K562 (cell line): ENCODE data around the gene ATP6V1F. TPM values are rescaled to one million over a fixed set of nuclear protein-coding genes. Genes with fewer than 3 reads are reported as not detected.

Source experiments
- ATAC-seq: fragments of 200-7000 bp; cut with Tn5 transposase; 3 replicates; pipeline ENCODE4 v1.9.1; 2020; ENCODE audit warnings: moderate library complexity
- BruUV-seq: library from RNA; stranded (reverse); fragments of 400-500 nt; replicated peaks from 2 replicates; lab custom pipeline; 2021; lab: Mats Ljungman, UMichigan
- CTCF ChIA-PET: fragments of 300-600 bp; formaldehyde crosslinking; extraction: SDS; loops from one replicate; lab custom pipeline; 2021; ENCODE audit warnings: low intra/inter-chr PET ratio; lab: Yijun Ruan, JAX
- POLR2A ChIA-PET: fragments of 300-600, 350-650 bp; sonication (Branson Sonifier 250); formaldehyde crosslinking; extraction: SDS; loops from one replicate; lab custom pipeline; 2021; ENCODE audit warnings: antibody characterized with exemption, inconsistent platforms; lab: Yijun Ruan, JAX
- DNase-seq, 4 experiments: peaks; one replicate each; pipeline versions ENCODE4 v3.0.0 to v3.0.0-alpha.2; 2011 to 2018; ENCODE audit warnings: low spot score in 3 of 4, mixed read lengths in 3 of 4; ENCODE audit errors: extremely low read depth in 1 of 4
- FAIRE-seq: peaks from 2 replicates; lab custom pipeline; 2011; peaks lifted over from hg19 to GRCh38; lab: Jason Lieb, UNC
- H2AFZ ChIP-seq: 2 replicates; pipeline ENCODE4 v1.6.0; 2011; ENCODE audit warnings: low read depth, low read length, control low read depth, inconsistent platforms
- H3K27ac ChIP-seq: fragments of 200-600 bp; 3 replicates; pipeline ENCODE4 v1.8.0; 2011; ENCODE audit warnings: low read depth, mild to moderate bottlenecking, control low read depth, inconsistent platforms, low read length, moderate library complexity, mixed read lengths; ENCODE audit errors: extremely low read depth
- H3K27me3 ChIP-seq, 2 experiments: fragments of 300-600 bp in 1 of 2; 2 replicates in 1 of 2; 3 replicates in 1 of 2; pipeline versions ENCODE4 v1.6.0 to v1.8.0; 2011; ENCODE audit warnings: inconsistent platforms in 2 of 2, low read length in 2 of 2, mild to moderate bottlenecking in 1 of 2, mixed read lengths in 1 of 2, moderate library complexity in 1 of 2; ENCODE audit not compliant: control insufficient read depth in 2 of 2, insufficient read depth in 2 of 2
- H3K36me3 ChIP-seq: fragments of 300-600 bp; 3 replicates; pipeline ENCODE4 v1.8.0; 2011; ENCODE audit warnings: mild to moderate bottlenecking, low read length, inconsistent platforms; ENCODE audit not compliant: control insufficient read depth, insufficient read depth
- H3K4me1 ChIP-seq, 2 experiments: fragments of 200-600 bp in 1 of 2; replicated peaks in 1 of 2; 2 replicates in 1 of 2; 3 replicates in 1 of 2; pipeline versions ENCODE4 v1.5.1 to v1.8.0; 2011; ENCODE audit warnings: inconsistent platforms in 2 of 2, low read length in 2 of 2, mild to moderate bottlenecking in 1 of 2, mixed read lengths in 1 of 2, moderate library complexity in 1 of 2; ENCODE audit not compliant: control insufficient read depth in 2 of 2, insufficient read depth in 2 of 2
- H3K4me2 ChIP-seq: 2 replicates; pipeline ENCODE4 v1.6.1; 2011; ENCODE audit warnings: low read length, control low read depth, inconsistent platforms, mixed read lengths; ENCODE audit not compliant: insufficient read depth
- H3K4me3 ChIP-seq: fragments of 200-600 bp; sonication (generic), shearing (Covaris generic); 2 replicates; pipeline ENCODE4 v1.5.1; 2016; ENCODE audit warnings: control low read depth, inconsistent platforms
- H3K79me2 ChIP-seq: fragments of 200-600 bp; 3 replicates; pipeline ENCODE4 v1.8.0; 2011; ENCODE audit warnings: low read length, inconsistent platforms; ENCODE audit not compliant: control insufficient read depth, insufficient read depth
- H3K9ac ChIP-seq, 2 experiments: 2 replicates each; pipeline versions ENCODE4 v1.6.0 to v1.6.1; 2011; ENCODE audit warnings: low read depth in 2 of 2, low read length in 2 of 2, control low read depth in 1 of 2, inconsistent platforms in 1 of 2, mild to moderate bottlenecking in 1 of 2, mixed read lengths in 1 of 2; ENCODE audit not compliant: insufficient read depth in 1 of 2
- H3K9me1 ChIP-seq: one replicate; pipeline ENCODE4 v1.6.0; 2011; ENCODE audit warnings: inconsistent platforms, mild to moderate bottlenecking, low read length, moderate library complexity; ENCODE audit not compliant: control insufficient read depth, insufficient read depth
- H3K9me3 ChIP-seq: replicated peaks from 2 replicates; pipeline ENCODE4 v1.5.1; 2011; ENCODE audit warnings: low read depth, low read length, inconsistent platforms; ENCODE audit not compliant: control insufficient read depth, insufficient read depth
- H4K20me1 ChIP-seq: replicated peaks from 2 replicates; pipeline ENCODE4 v1.6.1; 2011; ENCODE audit warnings: low read length, inconsistent platforms, mixed read lengths; ENCODE audit not compliant: control insufficient read depth, insufficient read depth
- BRD4 ChIP-seq: fragments of 200-600 bp; sonication (generic); IDR thresholded peaks from 2 replicates; pipeline ENCODE4 v1.6.1; 2017; ENCODE audit warnings: inconsistent platforms
- PHF21A ChIP-seq: fragments of 450-650 bp; IDR thresholded peaks from 2 replicates; pipeline ENCODE4 v1.6.1; 2017; ENCODE audit warnings: low read depth, borderline replicate concordance
- SIN3A ChIP-seq, 2 experiments: fragments of 150-350 bp in 1 of 2; IDR thresholded peaks; 2 replicates each; pipeline ENCODE4 v1.6.1; 2011 to 2016; ENCODE audit warnings: borderline replicate concordance in 2 of 2, low read depth in 2 of 2, low read length in 2 of 2, mild to moderate bottlenecking in 2 of 2, moderate library complexity in 2 of 2; ENCODE audit not compliant: control insufficient read depth in 1 of 2
- ZMIZ1 ChIP-seq, 2 experiments: fragments of 150-350 bp in 1 of 2; IDR thresholded peaks; 2 replicates each; pipeline ENCODE4 v1.6.1; 2012 to 2016; ENCODE audit warnings: low read depth in 2 of 2, low read length in 2 of 2, mild to moderate bottlenecking in 1 of 2, moderate library complexity in 1 of 2
- WGBS: fragments of 100-300 bp; shearing (Covaris generic); methylation state at CpG from one replicate; pipeline ENCODE4 v1.1.6; 2016; ENCODE audit warnings: low coverage, mixed read lengths; ENCODE audit not compliant: insufficient coverage; ENCODE audit errors: missing lambda C conversion rate; 5-methylcytosine and 5-hydroxymethylcytosine counted together
- in situ Hi-C: fragments of 300-500 bp; cut with MboI; formaldehyde crosslinking; loops from 4 replicates; pipeline ENCODE4 v1.15.0; 2018; ENCODE audit warnings: inconsistent platforms, mixed read lengths
- intact Hi-C: fragments of 100-400 bp; cut with micrococcal nuclease; formaldehyde crosslinking; loops from 2 replicates; pipeline ENCODE4 v1.14.2; 2022
- polyA plus RNA-seq, 8 experiments: library from polyadenylated mRNA; depleted of rRNA in 4 of 8; stranded (reverse) in 5 of 8; unstranded in 3 of 8; fragments of >200 nt; fragmentation: Nextera tagmentation in 2 of 8; fragmentation: Illumina TruSeq in 1 of 8; extraction: Ambion mirVana in 2 of 8; extraction: Trizol in 1 of 8; gene quantifications; 2 replicates each; pipeline versions ENCODE4 v1.2.1 to v1.2.3, GENCODE V29; 2011 to 2014; ENCODE audit warnings: inconsistent platforms in 1 of 8, missing spikeins in 1 of 8
- total RNA-seq, 7 experiments: library from RNA; depleted of rRNA in 6 of 7; stranded (reverse); fragments of >200 nt in 6 of 7; fragmentation: Illumina TruSeq in 2 of 7; extraction: Trizol in 2 of 7; gene quantifications; 2 replicates each; pipeline versions ENCODE4 v1.2.1 to v1.2.3, GENCODE V29; 2011 to 2021; ENCODE audit warnings: low replicate concordance in 1 of 7

The ATP6V1F gene
- total and polyA plus RNA-seq, 9 of the 15 experiments (the other 6 are each of a cell fraction or from before 2014, with no cell fraction given), result 206 to 1,123 (median 542) TPM

- TF ChIP-seq SIN3A (IDR thresholded peaks at IDR 0.05; ENCODE audit: borderline replicate concordance in 2 of 2, control insufficient read depth in 1 of 2, low read depth in 2 of 2, low read length in 2 of 2) (no peak), ZMIZ1 (IDR thresholded peaks at IDR 0.05; ENCODE audit: low read depth in 2 of 2, low read length in 2 of 2) (no peak)
Measured at GRCh38 chr7:128848289-128849155, 14.1 kb upstream of the ATP6V1F start (continued).

DNA sequence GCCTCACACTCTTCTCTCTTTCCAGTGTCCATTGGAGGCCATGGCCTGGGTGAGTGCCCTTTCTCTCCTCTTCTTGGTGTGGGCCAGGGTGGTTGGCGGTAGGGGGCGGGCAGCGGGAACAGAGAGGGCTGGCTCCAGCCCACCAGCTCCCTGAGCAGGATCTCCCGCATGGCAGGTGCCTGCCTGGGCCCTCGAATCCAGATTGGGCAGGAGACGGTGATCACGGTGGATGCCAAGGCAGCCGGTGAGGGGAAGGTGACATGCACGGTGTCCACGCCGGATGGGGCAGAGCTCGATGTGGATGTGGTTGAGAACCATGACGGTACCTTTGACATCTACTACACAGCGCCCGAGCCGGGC, 13.5 kb upstream of the ATP6V1F start:
- Histone ChIP-seq H4K20me1 (peaks cover 5% of the 10 kb centered on the region; the same call in 1 of the 2 replicates), H3K27me3 (no peaks in the 10 kb centered on the region), H3K79me2 (no peaks in the 10 kb centered on the region), H3K9ac (peak overlapping the region in 1 of 2 experiments; percentile 37; a peak in 1 of 4 replicates)
- 96% methylated on average over 13 of the region's 16 CpGs for WGBS
- POLR2A ChIA-PET, result interaction anchor here (1.1 to 5.1 kb wide), 3 partner anchors 12 to 16 kb away, joined by 4 to 47 read pairs (median 8); partner anchors contain the start of gene ATP6V1F
- no peak for TF ChIP-seq PHF21A
- TF ChIP-seq BRD4, result no peak
- TF ChIP-seq, all 486 proteins: peak for 0
- H3K4me2 ChIP-seq, result no peak overlapping the region
- H3K36me3 ChIP-seq, result peaks cover 99% of the 10 kb centered on the region
- CTCF ChIA-PET, result no interaction called here
- in situ Hi-C loops, result no loop called here
- H3K9me1 ChIP-seq, result peaks cover 5% of the 10 kb centered on the region
- H3K4me3 ChIP-seq, result no peak overlapping the region
- DNase-seq, result no peak
- FAIRE-seq, result no peak
- intact Hi-C loops, result no loop called here
- no TSS peak for BruUV-seq
- H3K9me3 ChIP-seq, result no peaks in the 10 kb centered on the region
- no peak for ATAC-seq
- peaks cover 0 to 24% of the 10 kb centered on the region in 2 experiments; a peak in 1 of 5 replicates for H3K4me1 ChIP-seq
- H3K27ac ChIP-seq, result no peak overlapping the region
- H2AFZ ChIP-seq, result no peak overlapping the region
